GM21576 (cell line): ENCODE measurements around the gene KIAA0040.
"Not testable (repeated sequence)": the region's sequence is repeated elsewhere in the genome, so short reads cannot be mapped to it uniquely, and the experiment has no call there.

Source experiments
- ATAC-seq: cut with Tn5 transposase; IDR thresholded peaks from one replicate; pipeline ENCODE4 v1.9.1; 2021; ENCODE audit warnings: mild to moderate bottlenecking, moderate library complexity; ENCODE audit not compliant: unreplicated experiment

The KIAA0040 gene

DNA sequence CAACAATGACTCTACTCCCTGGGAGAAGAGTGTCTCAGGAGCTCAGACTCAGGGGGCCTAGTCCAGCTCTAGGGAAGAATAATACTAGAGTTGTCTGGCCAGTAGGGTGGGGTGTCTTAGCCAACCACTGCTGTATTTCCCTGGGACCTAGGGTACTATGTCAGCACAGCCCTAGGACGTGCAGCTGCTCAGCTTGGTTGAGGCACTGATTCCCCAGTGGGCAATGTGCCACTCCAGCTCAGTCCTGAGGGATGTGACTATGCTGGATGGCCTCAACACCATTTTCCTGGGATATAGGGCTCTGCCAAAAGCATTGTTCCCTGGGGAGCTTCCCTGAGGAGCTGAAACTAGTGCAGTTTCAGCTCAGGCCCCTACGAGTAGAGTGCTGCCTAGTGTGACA lies 77.6 kb downstream of the KIAA0040 start:
- ATAC-seq, result no peak

DNA sequence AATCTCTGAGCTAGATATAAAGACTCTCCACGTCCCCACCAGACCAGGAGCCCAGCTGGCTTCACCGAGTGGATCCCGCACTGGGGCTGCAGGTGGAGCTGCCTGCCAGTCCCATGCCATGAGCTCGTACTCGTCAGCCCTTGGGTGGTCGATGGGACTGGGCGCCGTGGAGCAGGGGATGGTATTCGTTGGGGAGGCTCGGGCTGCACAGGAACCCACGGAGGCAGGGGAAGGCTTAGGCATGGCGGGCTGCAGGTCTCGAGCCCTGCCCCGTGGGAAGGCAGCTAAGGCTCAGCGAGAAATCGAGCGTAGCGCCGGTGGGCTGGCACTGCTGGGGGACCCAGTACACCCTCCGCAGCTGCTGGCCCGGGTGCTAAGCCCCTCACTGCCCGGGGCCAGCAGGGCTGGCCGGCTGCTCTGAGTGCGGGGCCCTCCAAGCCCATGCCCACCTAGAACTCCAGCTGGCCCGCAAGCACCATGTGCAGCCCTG lies 84.2 kb downstream of the KIAA0040 start:
- not testable (repeated sequence) for ATAC-seq
